Hepatocyte (in vitro differentiated cells): ENCODE results near the gene LRP1B. TPM values are rescaled to one million over a fixed set of nuclear protein-coding genes. Genes with fewer than 3 reads are reported as not detected.

Source experiments
- DNase-seq: peaks from one replicate; pipeline ENCODE4 v3.0.0-alpha.2; 2016; ENCODE audit warnings: low spot score
- H2AFZ ChIP-seq: fragments of 200-600 bp; sonication (generic); 2 replicates; pipeline ENCODE4 v1.6.0; 2016; ENCODE audit warnings: antibody characterized with exemption, mild to moderate bottlenecking
- H3K27ac ChIP-seq: fragments of 200-600 bp; sonication (generic); 2 replicates; pipeline ENCODE4 v1.5.1; 2016; ENCODE audit warnings: mild to moderate bottlenecking
- H3K27me3 ChIP-seq: fragments of 200-600 bp; sonication (generic); 2 replicates; pipeline ENCODE4 v1.6.1; 2016
- H3K36me3 ChIP-seq: fragments of 200-600 bp; sonication (generic); replicated peaks from 2 replicates; pipeline ENCODE4 v1.5.1; 2016; ENCODE audit warnings: low read depth; ENCODE audit not compliant: insufficient read depth
- H3K4me1 ChIP-seq: fragments of 200-600 bp; sonication (generic); 2 replicates; pipeline ENCODE4 v1.5.1; 2016; ENCODE audit warnings: mild to moderate bottlenecking, moderate library complexity; ENCODE audit not compliant: insufficient read depth
- H3K4me2 ChIP-seq: fragments of 200-600 bp; sonication (generic); 2 replicates; pipeline ENCODE4 v1.6.0; 2016
- H3K4me3 ChIP-seq: fragments of 200-600 bp; sonication (generic); 2 replicates; pipeline ENCODE4 v1.5.1; 2016; ENCODE audit warnings: mild to moderate bottlenecking
- H3K79me2 ChIP-seq: fragments of 200-600 bp; sonication (generic); 2 replicates; pipeline ENCODE4 v1.6.0; 2017; ENCODE audit warnings: mild to moderate bottlenecking
- H3K9me2 ChIP-seq: fragments of 200-600 bp; sonication (generic); replicated peaks from 2 replicates; pipeline ENCODE4 v1.6.0; 2017; ENCODE audit warnings: mild to moderate bottlenecking; ENCODE audit not compliant: insufficient read depth
- H3K9me3 ChIP-seq: fragments of 200-600 bp; sonication (generic); 2 replicates; pipeline ENCODE4 v1.5.1; 2016; ENCODE audit warnings: low read depth, mild to moderate bottlenecking
- H4K20me1 ChIP-seq: fragments of 200-600 bp; sonication (generic); 2 replicates; pipeline ENCODE4 v1.6.0; 2016; ENCODE audit warnings: mild to moderate bottlenecking; ENCODE audit not compliant: insufficient read depth, poor library complexity, severe bottlenecking
- CTCF ChIP-seq: fragments of 200-600 bp; sonication (generic); IDR thresholded peaks from 2 replicates; pipeline ENCODE4 v1.5.1; 2016; ENCODE audit warnings: antibody characterized with exemption, mild to moderate bottlenecking; ENCODE audit not compliant: poor library complexity
- EZH2 ChIP-seq: fragments of 200-600 bp; sonication (generic); IDR thresholded peaks from 2 replicates; pipeline ENCODE4 v1.6.1; 2016; ENCODE audit warnings: antibody characterized with exemption, mild to moderate bottlenecking, borderline replicate concordance
- EZH2phosphoT487 ChIP-seq: fragments of 200-600 bp; sonication (generic); IDR thresholded peaks from one replicate; pipeline ENCODE4 v1.6.1; 2018; ENCODE audit warnings: antibody characterized with exemption, mild to moderate bottlenecking, low read depth, moderate library complexity; ENCODE audit not compliant: unreplicated experiment, severe bottlenecking
- WGBS: methylation state at CpG from one replicate; pipeline ENCODE4 v1.1.6; 2016; ENCODE audit warnings: low lambda C conversion rate; ENCODE audit errors: missing lambda C conversion rate; 5-methylcytosine and 5-hydroxymethylcytosine counted together
- polyA plus RNA-seq: library from polyadenylated mRNA; unstranded; fragments of >200 nt; fragmentation: Nextera tagmentation; extraction: Ambion mirVana; gene quantifications from 2 replicates; pipeline ENCODE4 v1.2.1, GENCODE V29; 2016
- total RNA-seq: library from RNA; depleted of rRNA; stranded (reverse); fragments of >200 nt; gene quantifications from 2 replicates; pipeline ENCODE4 v1.2.3, GENCODE V29; 2014

Gene LRP1B
- total and polyA plus RNA-seq, 2 experiments from 2014 or later, result 0.65 to 2.0 TPM

GRCh38 chr2:141641462-141641861 lies 489.4 kb downstream of the LRP1B start:
- no peak for DNase-seq
- H3K4me3 ChIP-seq, result no peak overlapping the region
- no peaks in the 10 kb centered on the region for H3K9me2 ChIP-seq
- no peaks in the 10 kb centered on the region for H3K4me1 ChIP-seq
- no peak overlapping the region for H2AFZ ChIP-seq
- H3K27ac ChIP-seq, result no peak overlapping the region
- TF ChIP-seq EZH2phosphoT487 (no peak), EZH2 (no peak), CTCF (no peak)
- no peak overlapping the region for H3K4me2 ChIP-seq
- H3K79me2 ChIP-seq, result no peaks in the 10 kb centered on the region
- H3K27me3 ChIP-seq, result no peaks in the 10 kb centered on the region
- no peaks in the 10 kb centered on the region for H3K36me3 ChIP-seq
- H4K20me1 ChIP-seq, result no peaks in the 10 kb centered on the region
- no peaks in the 10 kb centered on the region for H3K9me3 ChIP-seq

- H3K4me3 ChIP-seq, result no peak overlapping the region
- H3K9me3 ChIP-seq, result no peaks in the 10 kb centered on the region
- H3K27me3 ChIP-seq, result no peaks in the 10 kb centered on the region
- H3K9me2 ChIP-seq, result no peaks in the 10 kb centered on the region
- H4K20me1 ChIP-seq, result no peaks in the 10 kb centered on the region
- TF ChIP-seq EZH2phosphoT487 (no peak), CTCF (no peak), EZH2 (no peak)
- no peaks in the 10 kb centered on the region for H3K79me2 ChIP-seq
- no peaks in the 10 kb centered on the region for H3K4me1 ChIP-seq
- H3K4me2 ChIP-seq, result no peak overlapping the region
- no peak overlapping the region for H3K27ac ChIP-seq
- H2AFZ ChIP-seq, result no peak overlapping the region
- 53% methylated on average over 3 of the region's 3 CpGs for WGBS
- no peak for DNase-seq
- no peaks in the 10 kb centered on the region for H3K36me3 ChIP-seq
These were observed 491.0 kb downstream of the LRP1B start for GRCh38 chr2:141639809-141640208.

GRCh38 chr2:141633132-141633531 lies 497.7 kb downstream of the LRP1B start:
- Histone ChIP-seq H3K4me2 (no peak overlapping the region), H3K27me3 (no peaks in the 10 kb centered on the region), H3K4me3 (no peak overlapping the region), H2AFZ (no peak overlapping the region), H3K36me3 (no peaks in the 10 kb centered on the region), H3K79me2 (no peaks in the 10 kb centered on the region), H3K9me3 (no peaks in the 10 kb centered on the region), H3K27ac (no peak overlapping the region), H3K4me1 (no peaks in the 10 kb centered on the region), H4K20me1 (no peaks in the 10 kb centered on the region), H3K9me2 (no peaks in the 10 kb centered on the region)
- no peak for DNase-seq
- TF ChIP-seq EZH2 (no peak), CTCF (no peak), EZH2phosphoT487 (no peak)

- no peak overlapping the region for H3K4me2 ChIP-seq
- H3K36me3 ChIP-seq, result no peaks in the 10 kb centered on the region
- WGBS, result 62% methylated on average over 3 of the region's 3 CpGs
- no peak for DNase-seq
- H3K27me3 ChIP-seq, result no peaks in the 10 kb centered on the region
- H3K9me2 ChIP-seq, result no peaks in the 10 kb centered on the region
- H2AFZ ChIP-seq, result no peak overlapping the region
- no peaks in the 10 kb centered on the region for H4K20me1 ChIP-seq
- H3K27ac ChIP-seq, result no peak overlapping the region
- H3K4me3 ChIP-seq, result no peak overlapping the region
- H3K79me2 ChIP-seq, result no peaks in the 10 kb centered on the region
- H3K9me3 ChIP-seq, result no peaks in the 10 kb centered on the region
- TF ChIP-seq CTCF, result no peak
- no peak for TF ChIP-seq EZH2
- no peak for TF ChIP-seq EZH2phosphoT487
- no peaks in the 10 kb centered on the region for H3K4me1 ChIP-seq
These were observed 500.3 kb downstream of the LRP1B start for GRCh38 chr2:141630407-141630930.
